Endothelial cell of umbilical vein (primary cell): ENCODE measurements around the gene CYP2S1. TPM values are rescaled to one million over a fixed set of nuclear protein-coding genes. Genes with fewer than 3 reads are reported as not detected.
"Not testable (repeated sequence)": the region's sequence is repeated elsewhere in the genome, so short reads cannot be mapped to it uniquely, and the experiment has no call there.

ENCODE experiments used
- BruUV-seq: library from RNA; stranded (reverse); fragments of 400-500 nt; replicated peaks from 2 replicates; lab custom pipeline; 2021; lab: Mats Ljungman, UMichigan
- CTCF ChIA-PET: fragments of 300-600, 350-600 bp; sonication (Branson Sonifier 250); formaldehyde crosslinking; loops from one replicate; lab custom pipeline; 2021; ENCODE audit warnings: antibody characterized with exemption, inconsistent platforms; lab: Charles Lee
- POLR2A ChIA-PET: fragments of 300-600, 350-600 bp; sonication (Branson Sonifier 250); formaldehyde crosslinking; loops from one replicate; lab custom pipeline; 2021; ENCODE audit warnings: antibody characterized with exemption, inconsistent platforms; lab: Charles Lee
- DNase-seq: peaks from one replicate; pipeline ENCODE4 v3.0.0-alpha.2; 2011; ENCODE audit warnings: low read depth, low spot score
- FAIRE-seq: peaks from 2 replicates; lab custom pipeline; 2011; peaks lifted over from hg19 to GRCh38; lab: Jason Lieb, UNC
- H2AFZ ChIP-seq: 2 replicates; pipeline ENCODE4 v1.6.0; 2012; ENCODE audit warnings: low read depth, low read length, control low read depth, inconsistent platforms
- H3K27ac ChIP-seq: 2 replicates; pipeline ENCODE4 v1.5.1; 2011; ENCODE audit warnings: low read depth, mild to moderate bottlenecking, control low read depth, low read length, moderate library complexity; ENCODE audit not compliant: insufficient read depth
- H3K27me3 ChIP-seq, 2 experiments: 2 replicates each; pipeline versions ENCODE4 v1.6.0 to v1.6.1; 2011; ENCODE audit warnings: low read length in 2 of 2, mixed read lengths in 1 of 2; ENCODE audit not compliant: control insufficient read depth in 2 of 2, insufficient read depth in 2 of 2
- H3K36me3 ChIP-seq, 2 experiments: 2 replicates in 1 of 2; 3 replicates in 1 of 2; pipeline ENCODE4 v1.5.1; 2011; ENCODE audit warnings: low read length in 2 of 2, mild to moderate bottlenecking in 1 of 2, moderate library complexity in 1 of 2; ENCODE audit not compliant: control insufficient read depth in 2 of 2, insufficient read depth in 2 of 2; ENCODE audit errors: extremely low read depth in 1 of 2
- H3K4me1 ChIP-seq: 3 replicates; pipeline ENCODE4 v1.5.1; 2011; ENCODE audit warnings: mild to moderate bottlenecking, low read length; ENCODE audit not compliant: control insufficient read depth, insufficient read depth; ENCODE audit errors: extremely low read depth
- H3K4me2 ChIP-seq: 2 replicates; pipeline ENCODE4 v1.6.1; 2011; ENCODE audit warnings: low read length, control low read depth, mixed read lengths; ENCODE audit not compliant: insufficient read depth
- H3K4me3 ChIP-seq, 3 experiments: fragments of 200-600 bp in 1 of 3; sonication (generic), shearing (Covaris generic) in 1 of 3; replicated peaks in 1 of 3; 2 replicates each; pipeline ENCODE4 v1.5.1; 2011 to 2016; ENCODE audit warnings: control low read depth in 3 of 3, low read length in 3 of 3, mild to moderate bottlenecking in 2 of 3, inconsistent platforms in 1 of 3, low read depth in 1 of 3, moderate library complexity in 1 of 3; ENCODE audit not compliant: insufficient read depth in 1 of 3
- H3K79me2 ChIP-seq: 2 replicates; pipeline ENCODE4 v1.6.0; 2012; ENCODE audit warnings: low read length, inconsistent platforms; ENCODE audit not compliant: control insufficient read depth, insufficient read depth
- H3K9ac ChIP-seq: replicated peaks from 2 replicates; pipeline ENCODE3; 2011; ENCODE audit warnings: low read length, control low read depth; ENCODE audit not compliant: insufficient read depth; ENCODE audit errors: extremely low read depth
- H3K9me1 ChIP-seq: replicated peaks from 3 replicates; pipeline ENCODE4 v1.6.0; 2011; ENCODE audit warnings: mild to moderate bottlenecking, low read length; ENCODE audit not compliant: control insufficient read depth, insufficient read depth; ENCODE audit errors: extremely low read depth
- H3K9me3 ChIP-seq: replicated peaks from 2 replicates; pipeline ENCODE4 v1.5.1; 2012; ENCODE audit warnings: low read length, inconsistent platforms; ENCODE audit not compliant: control insufficient read depth, insufficient read depth
- H4K20me1 ChIP-seq: replicated peaks from 2 replicates; pipeline ENCODE3; 2011; ENCODE audit warnings: mild to moderate bottlenecking, low read length; ENCODE audit not compliant: control insufficient read depth, insufficient read depth; ENCODE audit errors: extremely low read depth
- GATA2 ChIP-seq: IDR thresholded peaks from 2 replicates; pipeline ENCODE4 v1.7.0; 2011; ENCODE audit warnings: low read depth, mild to moderate bottlenecking, moderate library complexity, mixed read lengths, low read length; ENCODE audit not compliant: insufficient read length, insufficient read depth
- POLR2A ChIP-seq: IDR thresholded peaks from 2 replicates; pipeline ENCODE4 v1.6.1; 2012; ENCODE audit warnings: low read depth, mild to moderate bottlenecking, control low read depth, low read length
- POLR2AphosphoS5 ChIP-seq: IDR thresholded peaks from 2 replicates; pipeline ENCODE4 v1.6.1; 2012; ENCODE audit warnings: low read depth, mild to moderate bottlenecking, control low read depth, low read length, moderate library complexity; ENCODE audit not compliant: insufficient read depth
- dilution Hi-C: fragments of 300-500 bp; cut with MboI; formaldehyde crosslinking; loops from one replicate; pipeline ENCODE4 v1.15.0; 2019; ENCODE audit warnings: low sequenced_read_pairs; ENCODE audit not compliant: extremely low pct_ligation_motif_present
- intact Hi-C: fragments of 100-400 bp; cut with micrococcal nuclease; formaldehyde crosslinking; loops from one replicate; pipeline ENCODE4 v1.10.0; 2022
- polyA plus RNA-seq, 4 experiments: library from polyadenylated mRNA; depleted of rRNA in 3 of 4; stranded (reverse) in 3 of 4; unstranded in 1 of 4; fragments of >200 nt; gene quantifications; 2 replicates each; pipeline versions ENCODE4 v1.2.1 to v1.2.3, GENCODE V29; 2011 to 2012; ENCODE audit warnings: missing spikeins in 1 of 4
- total RNA-seq: library from RNA; stranded (reverse); gene quantifications from 2 replicates; pipeline ENCODE4 v1.2.3, GENCODE V29; 2021

CYP2S1 gene
- total and polyA plus RNA-seq, 2 donors (not counting 3 experiments of a cell fraction or from before 2014, with no cell fraction given): 0.98 to 4.5 TPM

GRCh38 chr19:41228486-41228885 is 35.5 kb downstream of the CYP2S1 start:
- peaks cover 28% of the 10 kb centered on the region for H3K4me1 ChIP-seq
- peaks cover 43% of the 10 kb centered on the region for H3K79me2 ChIP-seq
- no peak overlapping the region for H3K9ac ChIP-seq
- FAIRE-seq: no peak
- dilution Hi-C loops (no loop called here), intact Hi-C loops (no loop called here)
- no peak for DNase-seq
- TF ChIP-seq POLR2A (peak; percentile 37), POLR2AphosphoS5 (no peak), GATA2 (no peak)
- H3K4me3 ChIP-seq: no peak overlapping the region
- ChIA-PET CTCF (interaction anchor here (1.2 to 1.6 kb wide), 4 partner anchors 24 to 36 kb away, joined by 4 to 5 read pairs (median 4); partner anchors contain the start of gene HNRNPUL1), POLR2A (no interaction called here)
- no TSS peak for BruUV-seq
- H4K20me1 ChIP-seq: no peaks in the 10 kb centered on the region
- H3K27ac ChIP-seq: no peak overlapping the region
- H2AFZ ChIP-seq: no peak overlapping the region
- no peaks in the 10 kb centered on the region for H3K9me1 ChIP-seq
- no peak overlapping the region for H3K4me2 ChIP-seq
- H3K9me3 ChIP-seq: no peaks in the 10 kb centered on the region
- peaks cover 2% of the 10 kb centered on the region in 2 experiments for H3K36me3 ChIP-seq
- no peaks in the 10 kb centered on the region for H3K27me3 ChIP-seq

GRCh38 chr19:41229338-41229737 is 36.3 kb downstream of the CYP2S1 start:
- H3K9me1 ChIP-seq, POLR2A ChIA-PET, H3K27ac ChIP-seq, H3K4me3 ChIP-seq, H3K9ac ChIP-seq, H3K27me3 ChIP-seq, H3K36me3 ChIP-seq, H2AFZ ChIP-seq, H3K4me2 ChIP-seq, BruUV-seq, H3K9me3 ChIP-seq, dilution Hi-C loops, H4K20me1 ChIP-seq, intact Hi-C loops, DNase-seq: not testable (repeated sequence)
- Histone ChIP-seq H3K79me2 (peaks cover 37% of the 10 kb centered on the region), H3K4me1 (peaks cover 19% of the 10 kb centered on the region)
- CTCF ChIA-PET: interaction anchor here (1.2 to 1.6 kb wide), 4 partner anchors 25 to 35 kb away, joined by 4 to 5 read pairs (median 4); partner anchors contain the start of gene HNRNPUL1
- FAIRE-seq: peak; percentile 69
